ENCODE data around the gene CEP44.

- TF ChIP-seq SMC3 (conservative IDR thresholded peaks at IDR 0.05; ENCODE audit: poor library complexity) (no peak), REST (IDR thresholded peaks at IDR 0.05; ENCODE audit: borderline replicate concordance) (no peak), CTCF (IDR thresholded peaks at IDR 0.05; ENCODE audit: poor library complexity, severe bottlenecking) (no peak), POLR2AphosphoS5 (IDR thresholded peaks at IDR 0.05) (no peak), RAD21 (conservative IDR thresholded peaks at IDR 0.05) (no peak), MXI1 (conservative IDR thresholded peaks at IDR 0.05; ENCODE audit: poor library complexity, severe bottlenecking) (no peak), EZH2 (IDR thresholded peaks at IDR 0.05; ENCODE audit: borderline replicate concordance, insufficient read depth, low read length, poor library complexity, severe bottlenecking) (no peak), EP300 (conservative IDR thresholded peaks at IDR 0.05; ENCODE audit: poor library complexity, severe bottlenecking) (no peak), TAF1 (IDR thresholded peaks at IDR 0.05; ENCODE audit: low read depth) (no peak)
Observed at GRCh38 chr4:174380699-174381439, 97.2 kb downstream of the CEP44 start.

All from neural cell (in vitro differentiated cells).